Vagina (tissue), 2 donors: ENCODE measurements around the gene LCN15.

Experiments
- CTCF ChIP-seq, 3 experiments: fragments of 450-650 bp in 2 of 3; fragments of 200-600 bp in 1 of 3; sonication (generic) in 1 of 3; IDR thresholded peaks; one replicate each; pipeline ENCODE4 v1.5.1; 2017 to 2019; ENCODE audit warnings: antibody characterized with exemption in 3 of 3, mild to moderate bottlenecking in 2 of 3, moderate library complexity in 2 of 3
- POLR2A ChIP-seq, 2 donors: fragments of 450-650 bp; IDR thresholded peaks; one replicate each; pipeline ENCODE4 v1.6.1; 2017; ENCODE audit warnings: antibody characterized with exemption in 2 of 2, mild to moderate bottlenecking in 2 of 2, moderate library complexity in 2 of 2

DNA sequence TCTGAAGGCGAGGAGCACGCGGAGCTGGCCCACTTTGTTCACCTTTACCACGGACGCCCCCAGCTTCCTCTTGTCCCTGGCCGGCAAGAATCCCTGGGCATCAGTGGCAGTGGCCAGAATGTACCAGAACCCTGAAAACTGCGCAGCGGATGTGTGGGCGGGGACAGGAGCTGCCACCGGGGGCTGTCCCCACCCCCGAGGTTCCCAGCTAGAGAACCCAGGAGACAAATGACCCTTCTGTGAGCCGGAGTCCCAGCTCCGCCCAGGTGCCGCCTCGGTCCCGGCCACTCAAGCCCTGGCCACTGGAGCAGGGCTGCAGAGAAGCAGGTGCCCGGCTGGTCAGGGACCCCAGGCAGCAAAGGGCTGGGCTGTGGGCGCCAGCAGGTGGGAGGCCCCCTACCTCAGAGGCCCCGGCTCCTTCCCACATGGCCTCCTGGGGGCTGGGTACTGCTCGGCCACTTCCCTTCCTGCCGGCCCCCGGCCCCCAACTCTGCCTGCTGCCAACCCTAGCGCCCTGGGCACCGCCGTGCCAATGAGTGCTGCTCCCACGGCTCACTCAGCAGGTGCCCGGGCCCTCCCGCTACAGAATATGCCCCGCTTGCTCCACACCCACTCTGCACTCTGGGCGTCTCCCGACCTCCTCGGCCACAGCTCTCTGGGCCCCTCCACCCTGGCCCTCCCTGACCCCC is 22.3 kb downstream of the LCN15 start:
- no peak for TF ChIP-seq CTCF (IDR thresholded peaks at IDR 0.05)
- TF ChIP-seq POLR2A (IDR thresholded peaks at IDR 0.05): no peak
